H9 (cell line): ENCODE results near the gene SPATA46. TPM values are rescaled to one million over a fixed set of nuclear protein-coding genes. Genes with fewer than 3 reads are reported as not detected.

Experiments
- DNase-seq: peaks from one replicate; pipeline ENCODE4 v3.0.0-alpha.2; 2017
- H2AFZ ChIP-seq: one replicate; pipeline ENCODE4 v1.6.1; 2013; ENCODE audit warnings: mild to moderate bottlenecking, low read length, control low read depth, moderate library complexity
- H2AK5ac ChIP-seq: 2 replicates; pipeline ENCODE4 v1.6.1; 2013; ENCODE audit warnings: low read length, control low read depth, mixed read lengths; ENCODE audit not compliant: insufficient read length
- H2BK120ac ChIP-seq: one replicate; pipeline ENCODE4 v1.6.1; 2013; ENCODE audit warnings: low read depth, mild to moderate bottlenecking, low read length, control low read depth, inconsistent platforms; ENCODE audit not compliant: poor library complexity, severe bottlenecking
- H2BK12ac ChIP-seq: 2 replicates; pipeline ENCODE4 v1.6.1; 2013; ENCODE audit warnings: low read length, control low read depth, mixed read lengths, low read depth; ENCODE audit not compliant: insufficient read length
- H2BK15ac ChIP-seq: 2 replicates; pipeline ENCODE4 v1.6.1; 2013; ENCODE audit warnings: low read depth, low read length, control low read depth
- H2BK20ac ChIP-seq: one replicate; pipeline ENCODE4 v1.6.1; 2013; ENCODE audit warnings: low read depth, mild to moderate bottlenecking, low read length, control low read depth, inconsistent platforms; ENCODE audit not compliant: poor library complexity, severe bottlenecking
- H2BK5ac ChIP-seq: 2 replicates; pipeline ENCODE4 v1.6.1; 2013; ENCODE audit warnings: low read length, control low read depth, mixed read lengths; ENCODE audit not compliant: insufficient read length
- H3K14ac ChIP-seq: 2 replicates; pipeline ENCODE4 v1.6.1; 2013; ENCODE audit warnings: low read length, control low read depth; ENCODE audit not compliant: insufficient read depth
- H3K18ac ChIP-seq: 2 replicates; pipeline ENCODE4 v1.6.1; 2013; ENCODE audit warnings: low read depth, mild to moderate bottlenecking, mixed read lengths, low read length, control low read depth; ENCODE audit not compliant: insufficient read length
- H3K23ac ChIP-seq: 2 replicates; pipeline ENCODE4 v1.6.1; 2013; ENCODE audit warnings: low read length, control low read depth, mixed read lengths, low read depth; ENCODE audit not compliant: insufficient read length
- H3K23me2 ChIP-seq: 2 replicates; pipeline ENCODE4 v1.6.1; 2013; ENCODE audit warnings: low read depth, mild to moderate bottlenecking, mixed read lengths, low read length, control low read depth; ENCODE audit not compliant: insufficient read length, poor library complexity, severe bottlenecking
- H3K27ac ChIP-seq: 2 replicates; pipeline ENCODE4 v1.5.1; 2013; ENCODE audit warnings: low read length, control low read depth, mixed read lengths, low read depth; ENCODE audit not compliant: insufficient read length
- H3K27me3 ChIP-seq: 2 replicates; pipeline ENCODE4 v1.6.1; 2013; ENCODE audit warnings: low read length, control low read depth, inconsistent platforms; ENCODE audit not compliant: insufficient read depth
- H3K4ac ChIP-seq: 2 replicates; pipeline ENCODE4 v1.6.1; 2013; ENCODE audit warnings: low read depth, mild to moderate bottlenecking, control low read depth, inconsistent platforms, low read length, moderate library complexity
- H3K4me1 ChIP-seq: 2 replicates; pipeline ENCODE4 v1.6.1; 2013; ENCODE audit warnings: low read length, control low read depth, inconsistent platforms; ENCODE audit not compliant: insufficient read depth
- H3K4me2 ChIP-seq: 2 replicates; pipeline ENCODE4 v1.6.1; 2013; ENCODE audit warnings: low read length, control low read depth, mixed read lengths; ENCODE audit not compliant: insufficient read length, insufficient read depth
- H3K56ac ChIP-seq: 2 replicates; pipeline ENCODE4 v1.6.1; 2013; ENCODE audit warnings: low read depth, mild to moderate bottlenecking, mixed read lengths, low read length, control low read depth; ENCODE audit not compliant: insufficient read length
- H3K79me1 ChIP-seq: 2 replicates; pipeline ENCODE4 v1.6.1; 2013; ENCODE audit warnings: low read depth, mild to moderate bottlenecking, moderate library complexity, low read length, control low read depth, inconsistent platforms; ENCODE audit not compliant: insufficient read depth, poor library complexity, severe bottlenecking
- H3K79me2 ChIP-seq: 2 replicates; pipeline ENCODE4 v1.6.1; 2013; ENCODE audit warnings: low read length, control low read depth, inconsistent platforms; ENCODE audit not compliant: insufficient read depth
- H3K9ac ChIP-seq: 2 replicates; pipeline ENCODE4 v1.6.1; 2013; ENCODE audit warnings: low read length, control low read depth, mixed read lengths; ENCODE audit not compliant: insufficient read length; ENCODE audit errors: extremely low read depth
- H3K9me3 ChIP-seq: one replicate; pipeline ENCODE4 v1.6.1; 2013; ENCODE audit warnings: low read depth, low read length, inconsistent platforms; ENCODE audit not compliant: control insufficient read depth
- H3T11ph ChIP-seq: one replicate; pipeline ENCODE4 v1.6.1; 2013; ENCODE audit warnings: mild to moderate bottlenecking, low read length, control low read depth, inconsistent platforms
- H4K20me1 ChIP-seq: one replicate; pipeline ENCODE4 v1.6.1; 2013; ENCODE audit not compliant: control insufficient read depth, insufficient read length, insufficient read depth
- H4K5ac ChIP-seq: 2 replicates; pipeline ENCODE4 v1.6.1; 2013; ENCODE audit warnings: low read depth, mild to moderate bottlenecking, mixed read lengths, low read length, control low read depth; ENCODE audit not compliant: insufficient read length
- H4K8ac ChIP-seq: replicated peaks from 2 replicates; pipeline ENCODE4 v1.6.1; 2013; ENCODE audit warnings: low read length, control low read depth, mixed read lengths, low read depth; ENCODE audit not compliant: insufficient read length
- H4K91ac ChIP-seq: 2 replicates; pipeline ENCODE4 v1.6.1; 2013; ENCODE audit warnings: low read depth, mild to moderate bottlenecking, moderate library complexity, mixed read lengths, low read length, control low read depth; ENCODE audit not compliant: insufficient read length
- H3K27ac Mint-ChIP-seq, 3 experiments: 2 replicates in 2 of 3; 3 replicates in 1 of 3; pipeline ENCODE4 v1.8.0; 2020 to 2021; ENCODE audit warnings: mixed read lengths in 3 of 3, mild to moderate bottlenecking in 1 of 3, moderate library complexity in 1 of 3
- H3K27me3 Mint-ChIP-seq: 2 replicates; pipeline ENCODE4 v1.8.0; 2021; ENCODE audit warnings: low read depth, mild to moderate bottlenecking, moderate library complexity, mixed read lengths
- H3K36me3 Mint-ChIP-seq, 3 experiments: 2 replicates in 2 of 3; 3 replicates in 1 of 3; pipeline ENCODE4 v1.8.0; 2020 to 2021; ENCODE audit warnings: low read depth in 3 of 3, mixed read lengths in 3 of 3; ENCODE audit not compliant: insufficient read depth in 1 of 3
- H3K4me1 Mint-ChIP-seq, 2 experiments: 2 replicates each; pipeline ENCODE4 v1.8.0; 2020; ENCODE audit warnings: mixed read lengths in 2 of 2
- H3K4me3 Mint-ChIP-seq, 2 experiments: 2 replicates in 1 of 2; 3 replicates in 1 of 2; pipeline ENCODE4 v1.8.0; 2020 to 2021; ENCODE audit warnings: mild to moderate bottlenecking in 2 of 2, mixed read lengths in 2 of 2, moderate library complexity in 1 of 2
- H3K9me3 Mint-ChIP-seq, 2 experiments: 2 replicates in 1 of 2; 3 replicates in 1 of 2; pipeline ENCODE4 v1.8.0; 2020; ENCODE audit warnings: mild to moderate bottlenecking in 2 of 2, mixed read lengths in 2 of 2, moderate library complexity in 1 of 2
- CTCF ChIP-seq: fragments of 200-600 bp; sonication (generic); conservative IDR thresholded peaks from 3 replicates; pipeline ENCODE4 v1.8.0; 2021; ENCODE audit warnings: antibody characterized with exemption, mild to moderate bottlenecking
- total RNA-seq: library from RNA; stranded (reverse); gene quantifications from 2 replicates; pipeline ENCODE4 v1.2.1, GENCODE V29; 2021

SPATA46 gene
- total RNA-seq, 1 experiment from 2014 or later: not detected

- Histone ChIP-seq H3T11ph (no peak overlapping the region), H2BK12ac (no peak overlapping the region), H3K27me3 (no peaks in the 10 kb centered on the region), H3K27ac (no peak overlapping the region), H2BK15ac (no peak overlapping the region), H3K18ac (no peak overlapping the region), H3K56ac (no peak overlapping the region), H2AFZ (no peak overlapping the region), H4K20me1 (no peaks in the 10 kb centered on the region), H2AK5ac (no peak overlapping the region), H3K79me1 (no peaks in the 10 kb centered on the region), H3K14ac (no peak overlapping the region), H3K4ac (no peak overlapping the region), H2BK20ac (no peak overlapping the region), H4K91ac (no peak overlapping the region), H3K9ac (no peak overlapping the region), H2BK120ac (no peak overlapping the region), H3K79me2 (no peaks in the 10 kb centered on the region), H4K5ac (no peak overlapping the region), H3K9me3 (no peaks in the 10 kb centered on the region), H3K4me2 (no peak overlapping the region), H2BK5ac (no peak overlapping the region), H3K23ac (no peak overlapping the region), H4K8ac (no peak overlapping the region), H3K23me2 (no peaks in the 10 kb centered on the region), H3K4me1 (peaks cover 4% of the 10 kb centered on the region; the same call in 1 of the 2 replicates)
- DNase-seq: no peak
- Mint-ChIP-seq H3K4me3 (no peak overlapping the region), H3K27ac (no peak overlapping the region), H3K9me3 (no peaks in the 10 kb centered on the region; a peak in 1 of 5 replicates), H3K36me3 (no peaks in the 10 kb centered on the region; a peak in 1 of 7 replicates), H3K27me3 (no peaks in the 10 kb centered on the region; the same call in 1 of the 2 replicates), H3K4me1 (peaks cover 13 to 14% of the 10 kb centered on the region in 2 experiments)
- no peak for TF ChIP-seq CTCF
Measured at GRCh38 chr1:162333991-162334390, 42.7 kb downstream of the SPATA46 start.
